ENCODE measurements around the gene GP1BA. TPM values are rescaled to one million over a fixed set of nuclear protein-coding genes. Genes with fewer than 3 reads are reported as not detected.
A peak's percentile ranks its signal among the peaks of the same experiment; 100 is the strongest.

GP1BA gene
- total and polyA plus RNA-seq, 10 of the 15 experiments (the other 5 are each of a cell fraction or from before 2014, with no cell fraction given): 0.04 to 0.67 (median 0.28) TPM; not detected in 1

DNA sequence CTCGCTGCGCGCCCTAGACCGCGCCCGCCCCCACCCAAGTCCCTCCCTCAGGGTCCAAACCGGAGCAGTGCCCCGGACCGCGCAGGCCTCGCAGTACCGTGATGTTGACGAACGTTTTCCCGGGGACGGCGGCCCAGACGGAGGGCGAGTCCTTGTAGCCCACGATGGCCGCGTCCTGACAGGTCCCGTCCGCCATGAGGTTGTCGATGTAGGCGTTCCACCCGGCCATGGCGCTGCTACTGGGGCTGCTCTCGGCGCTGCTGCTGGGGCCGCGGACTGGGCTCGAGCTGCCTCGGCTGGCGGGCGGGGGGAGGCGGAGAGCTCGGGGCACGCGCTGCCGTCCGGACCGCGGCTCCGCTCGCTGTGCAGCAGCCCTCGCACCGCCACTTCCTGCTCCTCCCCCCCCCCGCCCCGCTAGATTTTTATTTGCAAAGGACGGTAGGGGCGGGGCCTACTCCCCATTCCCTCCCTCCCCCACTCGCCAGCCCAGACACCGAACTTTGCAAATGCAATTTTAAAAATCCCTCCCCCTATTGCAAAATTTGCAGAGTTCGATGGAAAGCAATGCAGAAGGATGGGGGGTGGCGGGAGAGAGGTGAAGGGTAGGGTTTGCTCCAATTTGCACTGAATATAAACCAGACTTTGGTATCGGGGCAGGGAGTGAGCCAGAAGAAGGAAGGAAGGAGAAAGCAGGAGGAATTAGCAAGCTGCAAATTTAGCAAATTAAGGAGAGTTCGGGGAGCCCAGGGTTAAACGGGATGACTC is 16.3 kb downstream of the GP1BA start, which contains the start of gene PFN1 (continued):
- TF ChIP-seq, protein P1, sequence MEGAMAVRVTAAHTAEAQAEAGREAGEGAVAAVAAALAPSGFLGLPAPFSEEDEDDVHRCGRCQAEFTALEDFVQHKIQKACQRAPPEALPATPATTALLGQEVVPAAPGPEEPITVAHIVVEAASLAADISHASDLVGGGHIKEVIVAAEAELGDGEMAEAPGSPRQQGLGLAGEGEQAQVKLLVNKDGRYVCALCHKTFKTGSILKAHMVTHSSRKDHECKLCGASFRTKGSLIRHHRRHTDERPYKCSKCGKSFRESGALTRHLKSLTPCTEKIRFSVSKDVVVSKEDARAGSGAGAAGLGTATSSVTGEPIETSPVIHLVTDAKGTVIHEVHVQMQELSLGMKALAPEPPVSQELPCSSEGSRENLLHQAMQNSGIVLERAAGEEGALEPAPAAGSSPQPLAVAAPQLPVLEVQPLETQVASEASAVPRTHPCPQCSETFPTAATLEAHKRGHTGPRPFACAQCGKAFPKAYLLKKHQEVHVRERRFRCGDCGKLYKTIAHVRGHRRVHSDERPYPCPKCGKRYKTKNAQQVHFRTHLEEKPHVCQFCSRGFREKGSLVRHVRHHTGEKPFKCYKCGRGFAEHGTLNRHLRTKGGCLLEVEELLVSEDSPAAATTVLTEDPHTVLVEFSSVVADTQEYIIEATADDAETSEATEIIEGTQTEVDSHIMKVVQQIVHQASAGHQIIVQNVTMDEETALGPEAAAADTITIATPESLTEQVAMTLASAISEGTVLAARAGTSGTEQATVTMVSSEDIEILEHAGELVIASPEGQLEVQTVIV (IDR thresholded peaks at IDR 0.05; ENCODE audit: borderline replicate concordance, partially characterized antibody): no peak
- TF ChIP-seq STAT1 (conservative IDR thresholded peaks at IDR 0.05) (no peak), NFYB (IDR thresholded peaks at IDR 0.05; ENCODE audit: insufficient read depth, low read depth, low read length) (0 out of 2 replicates have a peak, but pooled peaks have one; percentile 7), JUNB (IDR thresholded peaks at IDR 0.05) (0 out of 2 replicates have a peak, but pooled peaks have one; percentile 16), HDAC6 (IDR thresholded peaks at IDR 0.05; ENCODE audit: unreplicated experiment) (peak; percentile 47), SP1 (IDR thresholded peaks at IDR 0.05; ENCODE audit: low read depth, low read length) (peak; percentile 39), CBFB (IDR thresholded peaks at IDR 0.05; ENCODE audit: low read depth) (peak; percentile 15; the same call in 1 of the 2 replicates), EGR1 (IDR thresholded peaks at IDR 0.05; ENCODE audit: borderline replicate concordance in 1 of 2, low read depth in 2 of 2, low read length in 2 of 2) (peak in 1 of 2 experiments; percentile 63; a peak in 1 of 3 replicates), NRF1 (conservative IDR thresholded peaks at IDR 0.05; ENCODE audit: low read depth, low read length) (no peak), ZNF622 (IDR thresholded peaks at IDR 0.05) (no peak), RBBP5 (conservative IDR thresholded peaks at IDR 0.05) (0 out of 2 replicates have a peak, but pooled peaks have one; percentile 6), POLR2AphosphoS2 (IDR thresholded peaks at IDR 0.05; ENCODE audit: low read depth, low read length) (peak; percentile 92), RAD21 (IDR thresholded peaks at IDR 0.05; ENCODE audit: insufficient read depth, low read depth, low read length) (no peak), SMAD5 (IDR thresholded peaks at IDR 0.05; ENCODE audit: low read depth) (peak; percentile 97), RFX5 (IDR thresholded peaks at IDR 0.05; ENCODE audit: low read depth, low read length) (0 out of 2 replicates have a peak, but pooled peaks have one; percentile 27), IKZF2 (IDR thresholded peaks at IDR 0.05) (peak; percentile 56 to 70), PAX5 (IDR thresholded peaks at IDR 0.05; ENCODE audit: borderline replicate concordance, low read depth, low read length) (no peak)
- TF ChIP-seq, protein P2, sequence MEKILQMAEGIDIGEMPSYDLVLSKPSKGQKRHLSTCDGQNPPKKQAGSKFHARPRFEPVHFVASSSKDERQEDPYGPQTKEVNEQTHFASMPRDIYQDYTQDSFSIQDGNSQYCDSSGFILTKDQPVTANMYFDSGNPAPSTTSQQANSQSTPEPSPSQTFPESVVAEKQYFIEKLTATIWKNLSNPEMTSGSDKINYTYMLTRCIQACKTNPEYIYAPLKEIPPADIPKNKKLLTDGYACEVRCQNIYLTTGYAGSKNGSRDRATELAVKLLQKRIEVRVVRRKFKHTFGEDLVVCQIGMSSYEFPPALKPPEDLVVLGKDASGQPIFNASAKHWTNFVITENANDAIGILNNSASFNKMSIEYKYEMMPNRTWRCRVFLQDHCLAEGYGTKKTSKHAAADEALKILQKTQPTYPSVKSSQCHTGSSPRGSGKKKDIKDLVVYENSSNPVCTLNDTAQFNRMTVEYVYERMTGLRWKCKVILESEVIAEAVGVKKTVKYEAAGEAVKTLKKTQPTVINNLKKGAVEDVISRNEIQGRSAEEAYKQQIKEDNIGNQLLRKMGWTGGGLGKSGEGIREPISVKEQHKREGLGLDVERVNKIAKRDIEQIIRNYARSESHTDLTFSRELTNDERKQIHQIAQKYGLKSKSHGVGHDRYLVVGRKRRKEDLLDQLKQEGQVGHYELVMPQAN (conservative IDR thresholded peaks at IDR 0.05): peak; percentile 75
- TF ChIP-seq, protein P3, sequence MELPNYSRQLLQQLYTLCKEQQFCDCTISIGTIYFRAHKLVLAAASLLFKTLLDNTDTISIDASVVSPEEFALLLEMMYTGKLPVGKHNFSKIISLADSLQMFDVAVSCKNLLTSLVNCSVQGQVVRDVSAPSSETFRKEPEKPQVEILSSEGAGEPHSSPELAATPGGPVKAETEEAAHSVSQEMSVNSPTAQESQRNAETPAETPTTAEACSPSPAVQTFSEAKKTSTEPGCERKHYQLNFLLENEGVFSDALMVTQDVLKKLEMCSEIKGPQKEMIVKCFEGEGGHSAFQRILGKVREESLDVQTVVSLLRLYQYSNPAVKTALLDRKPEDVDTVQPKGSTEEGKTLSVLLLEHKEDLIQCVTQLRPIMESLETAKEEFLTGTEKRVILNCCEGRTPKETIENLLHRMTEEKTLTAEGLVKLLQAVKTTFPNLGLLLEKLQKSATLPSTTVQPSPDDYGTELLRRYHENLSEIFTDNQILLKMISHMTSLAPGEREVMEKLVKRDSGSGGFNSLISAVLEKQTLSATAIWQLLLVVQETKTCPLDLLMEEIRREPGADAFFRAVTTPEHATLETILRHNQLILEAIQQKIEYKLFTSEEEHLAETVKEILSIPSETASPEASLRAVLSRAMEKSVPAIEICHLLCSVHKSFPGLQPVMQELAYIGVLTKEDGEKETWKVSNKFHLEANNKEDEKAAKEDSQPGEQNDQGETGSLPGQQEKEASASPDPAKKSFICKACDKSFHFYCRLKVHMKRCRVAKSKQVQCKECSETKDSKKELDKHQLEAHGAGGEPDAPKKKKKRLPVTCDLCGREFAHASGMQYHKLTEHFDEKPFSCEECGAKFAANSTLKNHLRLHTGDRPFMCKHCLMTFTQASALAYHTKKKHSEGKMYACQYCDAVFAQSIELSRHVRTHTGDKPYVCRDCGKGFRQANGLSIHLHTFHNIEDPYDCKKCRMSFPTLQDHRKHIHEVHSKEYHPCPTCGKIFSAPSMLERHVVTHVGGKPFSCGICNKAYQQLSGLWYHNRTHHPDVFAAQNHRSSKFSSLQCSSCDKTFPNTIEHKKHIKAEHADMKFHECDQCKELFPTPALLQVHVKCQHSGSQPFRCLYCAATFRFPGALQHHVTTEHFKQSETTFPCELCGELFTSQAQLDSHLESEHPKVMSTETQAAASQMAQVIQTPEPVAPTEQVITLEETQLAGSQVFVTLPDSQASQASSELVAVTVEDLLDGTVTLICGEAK (IDR thresholded peaks at IDR 0.05; ENCODE audit: borderline replicate concordance): peak; percentile 33; the same call in 1 of the 2 replicates
